ENCODE measurements around the gene COQ8B.
"Not testable (repeated sequence)": the region's sequence is repeated elsewhere in the genome, so short reads cannot be mapped to it uniquely, and the experiment has no call there.

DNA sequence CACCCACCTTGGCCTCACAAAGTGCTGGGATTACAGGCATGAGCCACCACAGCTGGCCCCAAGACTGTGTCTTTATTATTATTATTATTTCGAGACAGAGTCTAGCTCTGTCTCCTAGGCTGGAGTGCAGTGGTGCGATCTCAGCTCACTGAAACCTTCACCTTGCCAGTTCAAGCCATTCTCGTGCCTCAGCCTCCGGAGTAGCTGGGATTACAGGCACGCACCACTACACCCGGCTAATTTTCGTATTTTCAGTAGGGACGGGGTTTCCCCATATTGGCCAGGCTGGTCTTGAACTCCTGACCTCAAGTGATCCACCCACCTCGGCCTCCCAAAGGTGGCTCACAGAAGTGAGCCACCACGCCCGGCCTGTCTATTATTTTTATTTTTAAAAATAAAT is 64.4 kb downstream of the COQ8B start:
- TF ChIP-seq, protein P1, sequence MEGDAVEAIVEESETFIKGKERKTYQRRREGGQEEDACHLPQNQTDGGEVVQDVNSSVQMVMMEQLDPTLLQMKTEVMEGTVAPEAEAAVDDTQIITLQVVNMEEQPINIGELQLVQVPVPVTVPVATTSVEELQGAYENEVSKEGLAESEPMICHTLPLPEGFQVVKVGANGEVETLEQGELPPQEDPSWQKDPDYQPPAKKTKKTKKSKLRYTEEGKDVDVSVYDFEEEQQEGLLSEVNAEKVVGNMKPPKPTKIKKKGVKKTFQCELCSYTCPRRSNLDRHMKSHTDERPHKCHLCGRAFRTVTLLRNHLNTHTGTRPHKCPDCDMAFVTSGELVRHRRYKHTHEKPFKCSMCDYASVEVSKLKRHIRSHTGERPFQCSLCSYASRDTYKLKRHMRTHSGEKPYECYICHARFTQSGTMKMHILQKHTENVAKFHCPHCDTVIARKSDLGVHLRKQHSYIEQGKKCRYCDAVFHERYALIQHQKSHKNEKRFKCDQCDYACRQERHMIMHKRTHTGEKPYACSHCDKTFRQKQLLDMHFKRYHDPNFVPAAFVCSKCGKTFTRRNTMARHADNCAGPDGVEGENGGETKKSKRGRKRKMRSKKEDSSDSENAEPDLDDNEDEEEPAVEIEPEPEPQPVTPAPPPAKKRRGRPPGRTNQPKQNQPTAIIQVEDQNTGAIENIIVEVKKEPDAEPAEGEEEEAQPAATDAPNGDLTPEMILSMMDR (IDR thresholded peaks at IDR 0.05), result not testable (repeated sequence)
- TF ChIP-seq POLR2A (IDR thresholded peaks at IDR 0.05), result not testable (repeated sequence)
